ENCODE results near the gene RTL3.
"Not testable (repeated sequence)": the region's sequence is repeated elsewhere in the genome, so short reads cannot be mapped to it uniquely, and the experiment has no call there.

RTL3 gene

DNA sequence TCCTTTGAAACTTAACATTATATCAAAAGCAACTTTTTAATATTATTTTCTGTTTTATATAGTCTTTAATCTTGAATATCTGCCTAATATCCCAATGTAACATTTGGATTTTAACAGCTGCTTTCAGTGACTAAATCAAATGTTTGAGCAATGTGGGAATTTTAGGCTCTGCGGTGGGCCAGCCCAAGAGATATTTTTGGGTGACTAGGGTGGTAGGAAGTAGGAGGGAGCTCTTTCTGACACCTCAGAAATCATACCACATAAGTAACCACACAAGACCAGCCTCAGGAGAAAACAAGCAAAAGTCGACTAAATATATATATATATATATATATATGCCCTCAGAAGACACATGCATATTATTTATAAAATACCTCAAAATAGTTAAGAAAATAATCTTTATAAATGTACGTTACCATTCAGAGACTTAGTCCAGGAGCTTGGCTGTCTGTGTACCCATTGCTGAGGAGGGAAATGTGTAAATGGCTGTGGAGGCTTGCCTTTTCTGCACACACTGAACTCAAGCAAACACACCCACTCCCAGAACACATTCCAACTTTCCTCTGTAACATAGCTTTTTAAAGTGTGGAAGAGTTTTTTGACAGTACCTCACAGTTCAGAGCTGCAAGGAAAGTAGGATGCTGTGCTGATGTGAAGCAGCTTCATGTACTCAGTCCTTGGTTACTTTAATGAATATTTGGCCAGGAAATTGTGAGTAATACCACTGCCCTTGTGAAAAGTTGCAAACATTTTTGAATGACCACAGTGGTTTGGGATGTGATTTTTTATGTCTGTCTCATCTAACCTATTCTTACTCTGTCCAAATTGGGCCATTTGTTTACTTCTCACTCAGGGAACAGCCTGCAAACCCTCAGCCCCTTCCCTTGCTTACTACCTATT lies at the start of gene RTL3:
RTL3 (minus strand) TSS at position 484 of the 900 bp plus-strand sequence. CDS start 908 bp downstream, outside the sequence.
- no peak for DNase-seq

- no peak for DNase-seq
These were observed 49.7 kb upstream of the RTL3 start for GRCh38 chrX:78708816-78709215.

GRCh38 chrX:78708262-78708661 lies 49.1 kb upstream of the RTL3 start:
- DNase-seq, result no peak

- no peak for DNase-seq
These were observed 46.9 kb upstream of the RTL3 start for GRCh38 chrX:78706071-78706470.

DNA sequence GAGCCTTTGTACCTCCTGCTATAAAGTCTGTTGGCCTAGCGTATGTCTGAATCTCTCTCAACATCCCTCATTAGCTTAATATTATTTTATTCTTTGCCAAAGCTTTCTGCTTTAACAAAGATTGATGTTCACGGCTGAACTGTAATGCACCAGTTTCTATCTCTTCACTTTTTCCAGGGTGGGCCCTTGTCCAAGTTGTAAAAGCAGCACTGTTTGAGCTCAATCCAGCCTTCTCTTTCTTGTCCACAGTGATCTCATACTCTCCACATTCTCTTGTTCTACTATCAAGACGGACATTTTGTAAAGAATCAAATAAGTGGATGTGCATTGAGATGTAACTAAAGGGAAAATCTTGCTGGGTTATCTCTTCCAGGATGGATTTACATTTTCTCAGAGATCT lies 34.4 kb upstream of the RTL3 start:
- no peak for DNase-seq

DNA sequence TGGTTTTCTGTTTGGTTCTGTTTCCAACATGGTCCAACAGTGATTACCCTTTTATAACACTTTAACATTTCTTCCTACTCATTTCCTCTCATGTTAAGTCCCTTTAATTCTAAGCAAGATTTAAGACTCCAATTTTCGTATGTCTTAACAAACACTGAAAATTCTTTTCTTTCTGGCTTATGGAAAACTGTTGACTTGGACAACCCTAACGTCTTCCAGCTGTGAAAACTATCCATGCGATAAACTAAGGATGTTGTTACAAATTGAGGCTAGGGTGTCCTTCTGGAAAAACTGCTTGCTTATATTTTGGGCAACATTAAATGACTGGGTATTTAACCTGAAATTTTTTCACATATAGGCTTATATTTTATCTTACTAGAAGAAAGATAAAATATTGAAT lies 33.9 kb upstream of the RTL3 start:
- no peak for DNase-seq

DNA sequence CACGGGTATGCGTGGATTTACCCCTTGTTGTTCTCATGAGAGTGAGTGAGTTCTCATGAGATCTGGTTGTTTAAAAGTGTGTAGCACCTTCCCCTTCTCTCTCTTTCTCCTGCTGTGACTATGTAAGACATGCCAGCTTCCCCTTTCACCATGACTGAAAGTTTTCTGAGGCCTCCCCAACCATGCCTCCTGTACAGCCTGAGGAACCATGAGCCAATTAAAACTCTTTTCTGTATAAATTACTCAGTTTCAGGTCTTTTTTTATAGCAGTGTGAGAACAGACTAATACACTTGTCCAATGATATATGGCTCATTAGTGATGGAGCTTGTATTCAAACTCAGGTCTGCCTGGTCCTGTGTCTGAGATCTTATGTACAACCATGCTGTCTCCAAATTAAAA lies 28.5 kb upstream of the RTL3 start:
- DNase-seq, result no peak

DNA sequence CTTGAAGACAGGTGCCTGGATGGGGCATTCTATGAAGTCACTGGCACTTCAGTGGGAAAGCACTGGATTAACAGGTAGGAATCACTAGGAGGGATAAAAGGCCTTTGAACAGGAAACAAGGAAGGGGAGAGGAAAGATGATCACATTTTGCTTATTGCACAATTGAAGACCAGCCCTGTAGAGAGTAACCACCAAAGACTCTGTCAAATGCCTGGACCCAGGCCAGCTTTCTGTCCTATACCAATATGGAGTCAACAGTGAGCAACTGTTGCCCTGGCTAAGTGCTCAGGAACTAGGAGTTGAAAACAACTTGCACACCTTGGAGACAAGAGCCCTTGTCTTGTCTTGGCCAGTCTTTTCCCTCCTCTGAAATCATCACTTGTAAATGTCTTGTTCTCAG lies 14.1 kb upstream of the RTL3 start:
- DNase-seq, result no peak

GRCh38 chrX:78665342-78665741 lies 6.2 kb upstream of the RTL3 start:
- no peak for DNase-seq

DNA sequence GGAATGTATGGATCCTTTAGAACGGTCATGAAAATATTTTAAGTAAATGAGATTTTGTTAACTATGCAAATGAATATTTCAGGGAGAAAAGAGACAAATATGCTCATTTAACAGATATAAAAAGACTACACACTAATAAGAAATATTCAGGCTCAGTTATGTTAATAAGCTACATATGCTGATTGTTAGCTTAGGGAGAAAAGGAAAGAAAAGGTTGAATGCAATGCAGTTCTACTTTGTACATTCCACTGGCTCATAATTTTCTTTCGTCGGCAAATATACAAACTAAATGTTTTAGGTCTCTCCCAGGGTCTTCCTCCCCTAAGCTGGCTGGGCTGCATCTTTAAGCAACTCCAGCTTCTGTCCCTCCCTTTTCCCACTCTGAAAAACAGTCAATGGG lies 2.7 kb upstream of the RTL3 start:
- no peak for DNase-seq

DNA sequence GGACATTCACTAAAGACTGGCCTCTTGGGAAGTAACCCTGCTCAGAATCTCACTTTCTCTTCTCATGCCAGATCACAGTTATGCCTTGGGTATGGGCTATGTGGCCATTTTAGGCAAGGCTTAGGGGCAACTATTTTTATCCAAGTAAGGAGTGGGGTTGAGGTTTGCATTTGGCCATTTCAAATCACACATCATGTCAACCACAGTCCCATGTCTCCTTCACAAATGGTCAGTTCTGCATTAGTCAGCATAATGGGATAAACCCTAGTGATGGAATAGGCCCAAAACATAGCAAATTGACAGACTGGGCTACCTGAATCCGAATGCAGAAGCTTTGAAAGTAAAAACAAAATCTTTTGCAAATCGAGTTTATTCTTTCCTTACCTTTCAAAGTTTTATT lies 827 bp upstream of the RTL3 start:
- no peak for DNase-seq

GRCh38 chrX:78658414-78658813 lies 714 bp downstream of the RTL3 start:
- no peak for DNase-seq

- no peak for DNase-seq
These were observed 3.5 kb downstream of the RTL3 start for GRCh38 chrX:78655642-78656041.

DNA sequence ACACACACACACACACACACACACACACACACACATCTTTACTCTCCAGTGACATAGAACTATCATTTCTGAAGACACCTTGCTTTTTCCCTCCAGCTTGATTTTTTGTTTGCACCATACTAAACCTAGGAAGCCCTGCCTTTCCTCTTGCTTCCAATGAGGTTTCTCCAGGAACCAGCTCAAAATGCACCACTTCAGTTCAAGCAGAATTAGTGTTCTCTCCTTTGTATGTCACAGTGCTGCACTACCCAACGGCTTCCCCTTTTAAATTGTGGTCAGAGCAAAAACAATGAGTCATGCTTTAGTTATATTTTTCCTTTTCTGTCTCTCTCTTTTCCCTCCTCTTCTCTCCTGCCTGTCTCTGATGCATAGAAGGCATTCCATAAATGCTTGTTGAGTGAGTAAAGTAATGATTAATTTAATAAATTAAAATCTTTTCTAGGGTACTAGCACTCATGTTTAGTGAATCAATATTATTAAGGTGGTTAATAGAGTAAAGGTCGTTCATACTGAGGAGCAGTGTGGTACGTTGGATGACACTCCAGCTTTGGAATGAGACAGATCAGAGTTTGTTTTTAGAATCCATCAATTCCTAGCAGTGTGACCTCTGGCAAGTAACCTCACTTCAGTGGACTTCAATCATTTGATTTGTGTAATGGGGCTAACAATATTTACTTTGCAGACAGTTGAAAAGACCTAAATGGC lies 5.9 kb downstream of the RTL3 start:
- DNase-seq, result no peak

DNA sequence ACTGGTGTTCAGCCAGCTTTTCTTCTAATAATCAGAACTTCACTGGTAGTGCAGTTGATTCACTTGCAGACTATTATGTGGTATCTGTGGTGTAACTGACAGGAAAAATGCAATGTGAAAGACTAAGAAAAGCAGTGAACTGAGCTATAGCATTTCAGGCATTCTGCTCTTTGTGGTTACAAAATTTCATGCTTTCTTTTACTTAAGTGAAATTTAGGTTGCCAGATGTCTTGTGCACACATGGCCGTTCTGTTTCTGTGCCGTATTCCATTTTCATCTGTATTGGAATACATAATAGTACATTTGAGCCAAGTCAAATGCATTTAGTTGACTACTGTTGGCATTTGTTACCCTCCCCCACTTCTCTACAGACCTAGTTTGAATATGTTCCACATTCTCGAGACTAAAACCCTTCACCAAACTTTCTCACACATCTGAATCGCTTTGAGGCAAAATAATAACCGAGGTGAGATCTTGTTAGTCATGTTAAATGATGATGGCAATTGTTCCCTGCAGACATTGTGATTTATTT lies 8.2 kb downstream of the RTL3 start:
- DNase-seq, result no peak

DNA sequence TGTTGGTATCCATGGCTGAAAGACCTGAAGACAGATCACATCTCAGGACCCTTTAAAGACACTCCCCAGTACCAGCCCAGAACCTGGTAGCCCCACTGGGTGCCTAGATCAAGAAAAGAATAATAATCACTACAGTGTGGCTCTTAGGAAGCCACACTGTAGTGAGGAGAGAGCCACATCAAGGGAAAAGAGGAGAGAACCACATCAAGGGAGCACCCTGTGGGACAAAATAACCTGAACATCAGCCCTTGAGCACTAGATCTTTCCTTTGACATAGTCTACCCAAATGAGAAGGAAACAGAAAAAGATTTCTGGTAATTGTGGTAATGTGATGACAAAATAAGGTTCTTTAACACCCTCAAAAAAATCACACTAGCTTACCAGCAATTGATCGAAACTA lies 15.3 kb downstream of the RTL3 start:
- DNase-seq, result no peak

DNA sequence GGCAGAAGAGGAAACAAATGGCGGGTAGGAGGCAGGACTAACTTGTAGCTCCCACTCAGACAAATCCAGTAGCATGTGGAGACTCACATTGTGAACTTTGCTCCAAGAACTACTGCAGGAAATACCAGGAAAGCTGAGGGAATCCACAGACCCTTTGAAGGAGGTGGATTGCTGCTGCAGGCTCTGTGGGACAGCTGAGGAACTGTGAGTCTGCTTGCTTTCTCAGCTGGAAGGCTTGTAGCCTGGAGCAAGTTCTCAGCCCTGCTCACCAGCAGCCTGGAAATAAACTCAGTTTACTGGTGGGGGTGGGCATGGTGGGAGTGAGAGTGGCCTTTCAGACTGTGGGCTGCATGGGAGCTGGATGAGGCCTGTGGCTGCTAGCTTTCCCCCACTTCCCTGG lies 16.0 kb downstream of the RTL3 start:
- DNase-seq, result no peak

- not testable (repeated sequence) for DNase-seq
These were observed 23.0 kb downstream of the RTL3 start for GRCh38 chrX:78636096-78636495.

DNA sequence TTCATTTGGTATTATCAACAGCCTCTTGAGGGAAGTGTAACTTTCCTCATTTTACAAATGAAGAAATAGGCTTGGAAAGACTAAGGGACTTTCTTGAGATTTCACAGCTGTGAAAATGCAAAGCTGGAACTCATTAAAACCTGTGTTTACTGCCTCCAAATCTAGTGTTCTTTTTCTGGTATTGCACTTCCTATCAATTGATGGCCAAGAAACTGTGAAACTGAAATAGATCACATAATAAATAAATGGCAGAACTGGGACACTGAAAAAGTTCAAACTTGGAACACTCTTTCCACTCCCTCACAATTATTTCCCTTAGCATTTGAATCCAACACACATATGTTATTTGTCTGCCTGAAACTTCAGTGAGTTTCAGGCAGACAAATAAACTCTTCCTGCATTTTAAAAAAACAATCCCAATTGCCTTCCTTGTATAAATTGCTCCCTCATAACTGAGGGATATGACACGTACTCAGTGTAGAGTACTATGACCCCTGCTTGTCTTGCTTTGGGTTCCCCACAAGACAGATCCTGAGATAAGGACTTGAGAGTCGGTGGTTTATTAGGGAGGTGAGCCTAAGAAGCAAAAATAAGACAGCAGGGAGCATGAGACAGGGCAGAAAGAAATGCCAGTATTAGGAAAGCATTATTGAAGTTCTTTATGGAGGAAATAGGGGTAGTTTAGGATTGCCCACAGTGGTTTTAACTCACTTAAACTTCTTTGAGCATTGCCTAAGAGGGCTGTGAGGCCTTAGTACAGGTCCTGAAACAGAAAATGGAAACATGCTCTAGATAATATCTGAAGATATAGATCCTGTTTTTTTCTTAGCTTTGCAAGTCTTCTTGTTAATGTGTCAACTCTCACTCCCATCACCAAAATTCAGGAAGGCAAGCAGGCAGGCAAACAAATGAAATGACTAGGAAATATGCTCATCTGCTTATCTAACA lies 33.9 kb downstream of the RTL3 start:
- DNase-seq, result no peak

DNA sequence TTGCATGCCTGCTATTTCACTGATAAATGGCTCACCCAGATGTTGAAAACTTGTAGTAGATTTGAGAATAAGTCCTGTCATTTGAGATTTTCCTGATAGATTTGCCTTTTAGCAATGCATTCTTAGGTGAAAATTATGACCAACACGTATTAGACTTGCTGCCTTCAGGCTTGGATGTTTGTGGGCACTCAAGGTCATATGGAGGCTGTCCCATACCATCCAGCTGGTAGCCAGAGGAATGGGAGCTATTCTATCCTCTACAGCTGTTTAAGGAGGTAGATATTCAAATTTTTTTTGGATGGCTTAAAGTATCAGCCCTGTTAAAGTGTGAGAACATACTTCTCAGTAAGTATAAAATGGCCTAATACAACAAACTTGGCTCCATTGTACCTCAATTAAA lies 34.7 kb downstream of the RTL3 start:
- DNase-seq, result no peak

DNA sequence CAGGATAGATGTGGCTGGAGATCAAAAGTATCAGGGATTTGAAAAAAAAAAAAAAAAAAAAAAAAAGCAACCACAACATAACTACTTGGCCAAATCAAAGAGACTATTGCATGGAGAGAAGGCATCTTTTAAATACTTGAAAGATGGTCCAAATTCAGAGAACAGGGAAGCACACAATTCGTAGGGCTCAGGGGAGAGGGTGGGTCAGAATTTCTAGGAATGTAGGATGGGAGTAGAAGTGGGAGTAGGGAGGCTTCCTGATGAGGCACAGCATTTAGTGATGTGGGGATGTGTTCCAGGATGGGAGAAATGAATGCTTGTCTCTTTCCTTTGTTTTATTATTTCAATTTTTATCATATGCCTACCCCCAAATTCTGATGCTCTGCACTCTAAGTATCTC lies 36.3 kb downstream of the RTL3 start:
- no peak for DNase-seq

DNA sequence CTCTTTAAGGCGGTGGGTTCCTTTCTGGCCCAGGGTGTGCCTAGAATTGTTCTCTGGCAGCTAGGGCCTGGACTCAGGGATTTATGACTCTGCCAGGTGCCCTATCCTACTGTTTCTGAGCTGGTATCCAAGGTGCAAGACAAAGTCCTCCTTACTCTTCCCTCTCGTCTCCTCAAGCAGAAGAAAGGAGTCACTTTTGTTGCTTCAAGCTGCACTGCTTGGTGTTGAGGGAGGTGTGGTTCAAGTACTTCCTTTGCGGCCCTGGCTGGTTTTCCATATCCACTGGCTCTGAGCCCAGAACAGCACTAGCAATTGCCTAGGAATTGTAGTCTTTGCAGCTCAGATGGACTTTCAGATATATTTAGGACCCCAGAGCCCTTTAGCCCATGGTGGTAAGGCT lies 39.3 kb downstream of the RTL3 start:
- no peak for DNase-seq

DNA sequence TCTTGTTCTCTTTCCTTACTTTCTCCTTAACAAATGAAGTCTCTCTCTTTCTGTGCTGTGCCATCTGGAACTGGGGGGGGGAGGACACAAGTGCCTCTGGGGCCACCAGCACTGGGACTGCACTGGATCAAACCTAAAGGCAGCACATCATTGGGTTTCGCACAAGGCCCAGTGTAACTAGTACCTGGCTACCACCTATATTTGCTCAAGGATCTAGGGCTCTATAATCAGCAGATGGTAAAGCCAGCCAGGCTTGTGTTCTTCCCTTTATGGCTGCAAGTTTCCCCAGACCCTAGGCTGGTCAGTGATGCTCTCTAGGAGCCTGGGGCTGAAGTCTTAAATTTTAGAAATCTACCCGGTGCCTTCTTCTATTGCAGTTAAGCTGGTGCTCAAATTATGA lies 40.1 kb downstream of the RTL3 start:
- DNase-seq, result no peak

Measured in activated CD4-positive, alpha-beta T cell treated with anti-CD3 and anti-CD28 coated beads, Interleukin-2, amount 50 U/mL, for 4 hours (primary cell).